Keratinocyte (primary cell): ENCODE measurements around the gene NDNF. TPM values are rescaled to one million over a fixed set of nuclear protein-coding genes. Genes with fewer than 3 reads are reported as not detected.

ENCODE experiments used
- DNase-seq: peaks from one replicate; pipeline ENCODE4 v3.0.0-alpha.2; 2011; ENCODE audit warnings: low read depth, missing footprints, low spot score
- FAIRE-seq: peaks from 2 replicates; lab custom pipeline; 2011; peaks lifted over from hg19 to GRCh38; lab: Jason Lieb, UNC
- H2AFZ ChIP-seq: 2 replicates; pipeline ENCODE4 v1.6.0; 2012; ENCODE audit warnings: low read length, control low read depth, inconsistent platforms; ENCODE audit not compliant: control insufficient read depth
- H3K27ac ChIP-seq: 2 replicates; pipeline ENCODE4 v1.5.1; 2011; ENCODE audit warnings: low read length; ENCODE audit not compliant: control insufficient read depth, insufficient read depth
- H3K27me3 ChIP-seq: 3 replicates; pipeline ENCODE4 v1.6.0; 2011; ENCODE audit warnings: low read length; ENCODE audit not compliant: control insufficient read depth, insufficient read depth; ENCODE audit errors: extremely low read depth
- H3K36me3 ChIP-seq, 2 experiments: 2 replicates in 1 of 2; 3 replicates in 1 of 2; pipeline ENCODE4 v1.5.1; 2011; ENCODE audit warnings: low read length in 2 of 2, mild to moderate bottlenecking in 1 of 2; ENCODE audit not compliant: control insufficient read depth in 2 of 2, insufficient read depth in 2 of 2; ENCODE audit errors: extremely low read depth in 1 of 2
- H3K4me1 ChIP-seq: 3 replicates; pipeline ENCODE4 v1.5.1; 2011; ENCODE audit warnings: low read length; ENCODE audit not compliant: control insufficient read depth, insufficient read depth; ENCODE audit errors: extremely low read depth
- H3K4me2 ChIP-seq: 3 replicates; pipeline ENCODE4 v1.6.0; 2011; ENCODE audit warnings: low read depth, low read length; ENCODE audit not compliant: control insufficient read depth, insufficient read depth; ENCODE audit errors: extremely low read depth
- H3K4me3 ChIP-seq, 3 experiments: fragments of 200-600 bp in 1 of 3; sonication (generic) in 1 of 3; 2 replicates in 2 of 3; 3 replicates in 1 of 3; pipeline ENCODE4 v1.5.1; 2011 to 2016; ENCODE audit warnings: low read length in 3 of 3, mild to moderate bottlenecking in 3 of 3, control low read depth in 2 of 3, inconsistent platforms in 1 of 3, low read depth in 1 of 3, mixed read lengths in 1 of 3, mixed run types in 1 of 3, moderate library complexity in 1 of 3; ENCODE audit not compliant: control insufficient read depth in 2 of 3, insufficient read depth in 2 of 3; ENCODE audit errors: extremely low read depth in 1 of 3
- H3K79me2 ChIP-seq: 2 replicates; pipeline ENCODE4 v1.6.0; 2012; ENCODE audit warnings: low read length; ENCODE audit not compliant: control insufficient read depth, insufficient read depth
- H3K9ac ChIP-seq: 3 replicates; pipeline ENCODE4 v1.6.0; 2011; ENCODE audit warnings: low read length; ENCODE audit not compliant: control insufficient read depth, insufficient read depth; ENCODE audit errors: extremely low read depth
- H3K9me1 ChIP-seq: 3 replicates; pipeline ENCODE4 v1.6.0; 2011; ENCODE audit warnings: low read length; ENCODE audit not compliant: control insufficient read depth, insufficient read depth; ENCODE audit errors: extremely low read depth
- H3K9me3 ChIP-seq: 2 replicates; pipeline ENCODE4 v1.5.1; 2012; ENCODE audit warnings: low read depth, low read length; ENCODE audit not compliant: control insufficient read depth
- H4K20me1 ChIP-seq: 3 replicates; pipeline ENCODE4 v1.6.0; 2011; ENCODE audit warnings: low read length; ENCODE audit not compliant: control insufficient read depth, insufficient read depth; ENCODE audit errors: extremely low read depth
- CTCF ChIP-seq, 3 experiments: IDR thresholded peaks in 1 of 3; conservative IDR thresholded peaks in 1 of 3; optimal IDR thresholded peaks in 1 of 3; 2 replicates in 2 of 3; 3 replicates in 1 of 3; pipeline versions ENCODE3 to v1.5.1; 2011; ENCODE audit warnings: low read length in 3 of 3, mild to moderate bottlenecking in 3 of 3, moderate library complexity in 2 of 3, control low read depth in 1 of 3, inconsistent platforms in 1 of 3; ENCODE audit not compliant: insufficient read depth in 2 of 3; ENCODE audit errors: extremely low read depth in 1 of 3
- EZH2 ChIP-seq: IDR thresholded peaks from one replicate; pipeline ENCODE4 v1.6.1; 2012; ENCODE audit warnings: inconsistent platforms, mild to moderate bottlenecking, low read length, moderate library complexity
- dilution Hi-C: fragments of 300-500 bp; cut with MboI; formaldehyde crosslinking; loops from one replicate; pipeline ENCODE4 v1.7.0; 2020; ENCODE audit warnings: low sequenced_read_pairs; ENCODE audit not compliant: extremely low pct_ligation_motif_present
- polyA plus RNA-seq, 5 experiments: library from polyadenylated mRNA; depleted of rRNA in 3 of 5; stranded (reverse) in 3 of 5; stranded (forward) in 1 of 5; unstranded in 1 of 5; fragments of >200 nt; gene quantifications; 1 replicate in 1 of 5; 2 replicates in 3 of 5; 3 replicates in 1 of 5; pipeline versions ENCODE4 v1.2.1 to v1.2.3, GENCODE V29; 2011 to 2012; ENCODE audit warnings: missing spikeins in 2 of 5, low read depth in 1 of 5, low replicate concordance in 1 of 5

NDNF gene
- polyA plus RNA-seq, 1 donor (not counting 4 experiments of a cell fraction or from before 2014, with no cell fraction given): not detected

GRCh38 chr4:120995266-120996010 lies 76.9 kb downstream of the NDNF start:
- Histone ChIP-seq H2AFZ (no peak overlapping the region), H3K9ac (no peak overlapping the region), H3K36me3 (no peaks in the 10 kb centered on the region), H3K4me2 (no peak overlapping the region), H3K27ac (no peak overlapping the region), H3K27me3 (no peaks in the 10 kb centered on the region), H3K4me3 (no peak overlapping the region), H4K20me1 (no peaks in the 10 kb centered on the region), H3K4me1 (no peaks in the 10 kb centered on the region), H3K79me2 (no peaks in the 10 kb centered on the region), H3K9me1 (no peaks in the 10 kb centered on the region), H3K9me3 (no peaks in the 10 kb centered on the region)
- TF ChIP-seq CTCF (optimal IDR thresholded peaks at IDR 0.05 in 1 of 3, IDR thresholded peaks at IDR 0.05 in 1 of 3, conservative IDR thresholded peaks at IDR 0.05 in 1 of 3; ENCODE audit: extremely low read depth in 1 of 3, insufficient read depth in 2 of 3, low read length in 3 of 3) (no peak), EZH2 (no peak)
- dilution Hi-C loops: no loop called here
- DNase-seq (no peak), FAIRE-seq (no peak)

DNA sequence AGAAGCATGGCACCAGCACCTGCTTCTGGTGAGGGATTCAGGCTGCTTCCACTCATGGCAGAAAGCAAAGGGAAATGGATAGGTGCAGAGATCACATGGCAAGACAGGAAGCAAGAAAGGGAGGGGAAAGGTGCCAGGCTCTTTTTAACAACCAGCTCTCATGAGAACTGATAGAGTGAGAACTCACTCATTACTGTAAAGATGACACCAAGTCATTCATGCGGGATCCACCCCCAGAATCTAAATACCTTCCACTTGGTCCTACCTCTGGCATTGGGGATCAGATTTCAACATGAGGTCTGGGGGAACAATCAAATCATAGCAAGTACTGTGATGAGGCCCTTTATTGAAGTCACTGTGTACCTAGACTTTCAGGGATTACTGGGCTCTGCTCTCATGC lies 77.8 kb downstream of the NDNF start:
- Histone ChIP-seq H3K36me3 (no peaks in the 10 kb centered on the region), H2AFZ (no peak overlapping the region), H3K4me2 (no peak overlapping the region), H3K79me2 (no peaks in the 10 kb centered on the region), H3K9me3 (no peaks in the 10 kb centered on the region), H3K27ac (no peak overlapping the region), H3K4me3 (no peak overlapping the region), H3K9ac (no peak overlapping the region), H3K9me1 (no peaks in the 10 kb centered on the region), H3K27me3 (no peaks in the 10 kb centered on the region), H3K4me1 (no peaks in the 10 kb centered on the region), H4K20me1 (no peaks in the 10 kb centered on the region)
- TF ChIP-seq EZH2 (no peak), CTCF (optimal IDR thresholded peaks at IDR 0.05 in 1 of 3, IDR thresholded peaks at IDR 0.05 in 1 of 3, conservative IDR thresholded peaks at IDR 0.05 in 1 of 3; ENCODE audit: extremely low read depth in 1 of 3, insufficient read depth in 2 of 3, low read length in 3 of 3) (no peak)
- FAIRE-seq (no peak), DNase-seq (no peak)
- dilution Hi-C loops: no loop called here
